GM18861 (cell line): ENCODE results near the gene MB21D2.

Experiments used
- ATAC-seq: cut with Tn5 transposase; IDR thresholded peaks from one replicate; pipeline ENCODE4 v1.9.1; 2021; ENCODE audit not compliant: unreplicated experiment

The MB21D2 gene

DNA sequence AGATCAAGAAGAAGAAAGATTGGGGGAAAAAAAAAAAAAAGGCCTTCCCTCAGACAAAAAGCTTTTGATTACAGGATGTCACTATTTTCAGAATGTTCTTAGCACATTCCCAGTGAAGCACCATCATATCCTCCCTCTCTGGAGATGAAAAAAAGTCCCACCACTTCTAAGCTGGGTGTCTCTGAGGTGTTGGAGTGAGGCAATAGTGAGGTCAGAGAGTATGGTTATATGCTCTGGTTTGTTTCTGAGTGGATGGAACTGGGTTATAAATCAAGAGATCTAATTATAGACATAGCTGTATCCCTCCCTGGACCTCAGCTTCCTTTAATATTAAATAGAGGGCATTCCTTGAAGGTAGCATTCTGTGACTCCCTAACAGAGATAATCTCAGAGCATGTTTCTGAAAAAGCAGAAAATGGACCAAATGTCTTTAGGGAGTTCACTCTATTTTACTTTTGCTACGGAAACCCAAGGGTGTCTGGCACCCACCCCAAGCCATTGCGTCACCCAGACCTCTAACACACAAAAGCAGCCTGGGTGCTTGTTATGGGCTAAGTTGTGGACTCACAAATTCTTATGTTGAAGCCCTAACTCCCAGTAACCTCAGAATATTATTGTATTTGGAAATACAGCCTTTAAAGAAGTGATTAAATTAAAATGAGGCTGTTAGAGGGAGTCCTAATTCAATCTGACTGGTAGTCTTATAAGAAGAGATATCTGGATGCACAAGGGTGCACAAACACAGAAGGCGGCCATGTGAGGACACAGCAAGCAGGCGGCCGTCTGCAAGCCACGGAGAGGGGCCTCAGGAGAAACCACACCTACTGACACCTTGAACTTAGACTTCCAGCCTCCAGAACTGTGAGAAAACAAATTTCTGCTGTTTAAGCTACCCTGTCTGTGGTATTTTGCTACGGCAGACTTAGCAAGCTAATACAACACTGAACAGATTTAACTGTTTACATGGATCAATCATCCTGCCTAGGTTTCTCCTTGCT lies 81.5 kb downstream of the MB21D2 start:
- no peak for ATAC-seq

DNA sequence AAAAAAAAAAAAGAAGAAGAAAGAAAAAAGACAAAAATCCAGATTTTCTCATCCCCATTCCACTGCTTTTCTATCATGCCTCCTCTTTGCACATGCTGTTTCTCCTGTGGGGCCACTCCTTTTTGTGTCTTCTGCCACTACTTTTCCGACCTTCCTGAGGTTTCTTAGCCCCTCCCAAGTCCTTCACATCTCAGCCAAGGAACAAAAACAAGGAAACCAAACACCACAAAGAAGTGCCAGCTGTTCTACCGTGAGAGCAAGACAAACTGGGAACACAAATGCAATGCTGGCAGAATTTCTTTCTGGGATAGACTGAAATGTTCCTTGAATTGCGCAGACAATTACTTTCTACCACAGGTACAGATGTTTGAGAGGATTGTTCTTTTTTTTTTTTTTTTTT lies 83.2 kb downstream of the MB21D2 start:
- ATAC-seq, result no peak

DNA sequence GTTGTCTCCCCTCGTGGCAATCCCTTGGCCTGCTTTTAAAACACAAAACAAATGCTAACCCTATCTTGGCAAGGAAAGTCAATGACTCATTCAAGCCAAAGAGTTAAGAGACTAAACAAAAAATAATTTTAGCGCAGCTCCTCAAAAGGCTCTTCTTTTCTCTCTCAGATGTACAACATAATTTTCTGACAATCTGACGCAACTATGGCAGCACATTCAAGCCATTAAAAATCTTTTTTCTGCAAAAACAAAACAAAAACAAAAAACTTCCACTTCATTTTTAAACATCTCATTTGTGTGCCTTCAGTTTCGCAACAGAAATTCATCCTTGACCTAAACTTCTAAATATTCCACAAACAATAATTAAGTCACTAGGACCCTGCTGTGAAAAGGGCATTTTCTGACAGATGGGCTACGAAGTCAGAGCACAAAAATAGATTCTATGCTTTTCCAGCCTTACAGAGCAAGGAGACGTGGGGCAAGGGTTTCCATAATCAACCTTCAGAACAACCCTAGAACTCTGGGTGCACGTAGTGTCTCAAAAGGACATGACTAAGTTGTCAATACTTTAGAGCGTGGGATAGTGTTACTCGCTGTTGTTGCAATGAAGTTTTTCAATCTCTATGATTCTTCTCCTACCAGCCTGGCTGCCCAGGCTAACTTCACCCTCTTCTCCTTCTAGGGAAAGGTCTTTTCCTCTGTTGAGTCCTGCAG lies 84.3 kb downstream of the MB21D2 start:
- ATAC-seq, result no peak

DNA sequence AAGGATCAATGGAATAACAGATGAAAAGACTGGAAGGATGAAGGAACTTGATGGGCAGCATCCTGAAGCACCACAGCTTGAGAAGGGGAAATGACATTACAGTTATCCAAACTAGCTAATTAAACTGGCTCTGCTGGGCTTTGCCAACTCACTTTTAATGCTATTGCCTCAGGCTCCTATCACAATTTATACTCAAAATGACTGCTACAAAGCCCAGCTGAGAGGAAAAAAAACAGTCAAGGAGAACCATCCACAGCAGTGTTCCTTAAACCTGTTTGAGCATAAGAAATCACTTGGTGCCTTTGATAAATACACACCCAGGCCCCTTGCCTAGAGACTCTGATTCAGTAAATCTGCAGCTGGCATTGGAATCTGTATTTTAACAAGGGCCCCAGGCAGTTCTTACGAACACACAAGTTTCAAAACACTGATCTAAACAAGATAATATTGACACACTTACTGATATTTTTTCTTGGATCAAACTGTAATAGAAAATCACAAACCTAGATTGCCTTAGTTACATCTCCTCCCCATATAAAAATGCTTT lies 85.8 kb downstream of the MB21D2 start:
- ATAC-seq, result no peak

DNA sequence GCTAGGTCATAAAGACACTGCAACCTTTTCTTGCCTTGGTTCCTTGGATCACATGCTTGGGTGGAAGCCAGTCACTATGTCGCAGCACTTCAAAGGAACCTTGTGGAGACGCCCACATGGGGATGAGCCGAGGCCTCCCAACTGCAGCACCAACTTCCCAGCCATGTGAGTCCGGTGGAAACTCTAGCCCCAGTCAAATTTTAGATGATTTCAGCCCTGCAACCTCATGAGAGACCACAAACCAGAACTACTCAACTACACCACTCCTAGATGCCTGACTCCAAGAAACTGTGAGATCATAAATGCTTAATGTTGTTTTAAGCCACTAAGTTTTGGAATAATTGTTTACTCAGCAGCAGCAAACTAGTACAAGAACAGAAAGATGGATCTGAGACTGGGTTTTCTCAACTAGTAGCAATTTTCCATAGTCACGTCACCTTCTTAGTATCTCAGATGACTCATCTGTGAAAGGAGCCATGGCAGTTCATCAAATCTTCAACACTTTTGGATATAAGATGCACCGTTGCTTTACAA lies 86.5 kb downstream of the MB21D2 start:
- ATAC-seq, result peak; percentile 37

DNA sequence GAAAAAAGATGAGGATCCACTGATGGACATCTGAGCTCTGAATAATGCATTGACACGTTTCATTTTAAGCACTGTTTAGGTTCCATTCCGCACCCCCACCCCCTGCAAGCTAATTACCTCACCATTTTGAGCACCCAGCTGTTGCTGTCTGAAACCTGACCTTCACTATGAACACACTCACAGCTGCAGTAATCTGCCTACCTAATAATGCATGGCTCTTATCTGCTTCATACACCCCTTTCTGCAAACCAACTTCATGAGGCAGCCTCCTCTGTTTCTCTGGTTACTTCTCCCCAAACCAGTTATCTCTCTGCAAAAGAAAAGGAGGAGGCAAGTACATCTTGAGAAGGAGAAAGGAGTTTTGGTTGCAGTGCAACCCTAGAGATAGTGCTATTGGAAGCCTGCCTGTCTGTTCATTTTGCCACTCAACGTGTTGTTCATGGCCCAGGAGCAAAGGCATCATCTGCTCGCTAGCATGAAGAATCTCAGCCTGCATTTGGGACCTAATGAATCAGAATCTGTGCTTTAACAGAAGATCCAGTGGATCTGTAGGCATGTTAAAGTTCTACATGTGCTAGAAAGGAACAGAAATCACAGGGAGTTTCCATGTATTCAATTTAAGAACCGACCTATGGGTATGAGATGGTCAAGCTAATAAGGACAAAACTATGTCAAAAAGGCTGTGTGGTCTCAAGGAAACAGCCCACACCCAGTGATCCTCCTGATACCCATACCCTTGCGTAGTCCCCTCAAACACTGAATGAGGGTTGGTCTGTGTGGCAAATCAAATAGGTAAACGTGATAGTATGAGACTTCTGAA lies 87.2 kb downstream of the MB21D2 start:
- ATAC-seq, result peak; percentile 44

DNA sequence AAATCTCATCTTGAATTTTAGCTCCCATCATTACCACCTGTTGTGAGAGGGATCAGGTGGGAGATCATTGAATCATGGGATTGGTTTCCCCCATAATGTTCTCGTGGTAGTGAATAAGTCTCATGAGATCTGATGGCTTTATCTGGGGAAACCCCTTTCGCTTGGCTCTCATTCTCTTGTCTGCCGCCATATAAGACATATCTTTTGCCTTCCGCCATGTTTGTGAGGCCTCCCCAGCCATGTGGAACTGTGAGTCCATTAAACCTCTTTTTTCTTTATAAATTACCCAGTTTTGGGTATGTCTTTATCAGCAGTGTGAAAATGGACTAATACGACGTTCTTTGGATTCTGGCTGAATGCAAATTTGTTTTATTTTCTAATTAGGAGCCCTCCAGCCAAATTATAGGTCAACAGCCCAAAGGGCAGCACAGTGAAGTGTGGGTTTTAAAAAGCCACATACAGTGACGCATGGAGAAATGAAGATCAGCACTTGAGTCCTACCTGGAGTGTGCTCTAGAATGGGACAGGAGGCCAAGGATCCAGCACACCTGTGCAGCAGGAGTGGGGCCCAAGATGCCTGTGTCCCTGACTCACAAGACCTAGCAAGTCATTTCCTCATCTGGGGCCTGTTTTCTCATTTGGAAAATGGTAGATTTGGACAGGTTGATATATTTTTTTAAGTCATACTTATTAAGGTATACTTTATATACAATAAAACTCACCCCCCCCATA lies 89.6 kb downstream of the MB21D2 start:
- ATAC-seq, result no peak

DNA sequence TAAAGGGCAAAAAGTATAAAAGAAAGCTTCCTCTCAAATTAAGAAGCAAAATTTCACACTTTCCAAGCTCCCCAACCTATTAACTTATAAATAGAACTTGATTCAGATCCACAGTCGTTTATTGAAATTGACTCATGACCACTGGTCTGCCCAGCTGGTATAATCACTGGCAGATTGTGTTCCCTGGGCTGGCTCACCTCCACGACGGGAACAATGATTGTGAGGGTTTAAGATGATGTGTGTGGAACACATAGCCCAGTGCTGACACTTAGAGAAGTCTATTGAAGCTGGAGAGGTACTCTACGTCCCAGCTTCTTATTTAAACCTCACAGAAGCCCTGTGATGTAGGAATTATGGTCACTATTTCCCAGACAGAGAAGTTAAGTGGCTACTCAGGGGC lies 90.4 kb downstream of the MB21D2 start:
- no peak for ATAC-seq

DNA sequence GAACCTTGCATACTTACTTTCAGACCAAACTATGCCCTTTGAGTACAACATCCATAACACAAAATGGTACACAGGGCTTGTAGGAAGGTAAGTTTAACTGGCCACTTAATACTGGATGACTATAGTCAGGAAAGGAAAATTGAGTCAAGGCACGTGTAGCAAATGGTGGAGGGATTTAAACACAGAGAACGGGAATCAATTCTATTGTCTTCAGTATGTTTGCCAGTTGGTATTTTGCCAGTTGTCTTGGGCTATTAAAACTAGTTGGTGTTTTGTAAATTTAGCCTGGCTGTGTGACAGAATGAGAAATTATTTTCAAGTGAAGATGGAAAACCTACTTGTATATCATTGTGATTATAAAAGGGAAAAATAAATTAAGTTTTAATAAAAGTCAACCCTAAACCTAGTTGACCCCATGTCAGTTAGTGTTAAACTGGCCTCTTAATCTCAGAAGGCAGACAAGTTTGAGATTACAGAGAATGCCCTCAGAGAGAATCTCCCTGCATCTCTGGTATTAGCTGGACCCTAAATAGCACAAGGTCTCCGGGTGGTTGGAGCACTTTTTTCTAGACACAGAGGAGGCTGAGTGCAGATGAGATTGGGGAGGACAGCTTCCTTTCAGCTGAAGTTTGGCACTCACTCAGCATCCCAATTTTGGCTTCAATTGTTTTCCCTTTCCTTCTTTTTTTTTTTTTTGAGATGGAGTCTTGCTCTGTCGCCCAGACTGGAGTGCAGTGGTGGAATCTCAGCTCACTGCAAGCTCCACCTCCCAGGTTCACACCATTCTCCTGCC lies 91.2 kb downstream of the MB21D2 start:
- no peak for ATAC-seq

DNA sequence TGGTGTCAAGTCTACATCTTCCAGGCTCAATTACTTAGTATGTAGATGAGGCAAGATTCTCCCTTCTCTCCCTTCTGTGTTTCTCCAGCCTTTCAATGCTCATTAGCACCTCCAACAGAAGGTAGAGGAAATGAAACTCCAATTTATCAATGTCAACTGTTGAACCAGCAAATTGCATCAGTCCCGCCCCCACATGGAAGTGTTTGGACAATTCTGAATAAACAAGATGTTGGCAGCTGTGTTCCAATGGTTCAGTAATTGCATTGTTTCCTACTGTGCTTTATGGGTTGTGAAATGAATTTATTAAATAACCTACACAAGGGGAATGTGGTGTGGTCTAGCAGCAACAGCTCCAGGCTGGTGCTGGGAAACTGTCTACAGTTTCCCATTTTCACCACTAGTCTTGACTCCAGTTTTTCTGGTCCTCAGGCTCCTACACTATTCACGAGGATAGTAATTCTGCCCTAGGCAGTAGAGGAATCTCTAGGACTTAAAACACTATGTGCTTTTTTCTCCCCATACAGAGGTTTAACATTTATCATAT lies 91.9 kb downstream of the MB21D2 start:
- ATAC-seq, result peak; percentile 59

DNA sequence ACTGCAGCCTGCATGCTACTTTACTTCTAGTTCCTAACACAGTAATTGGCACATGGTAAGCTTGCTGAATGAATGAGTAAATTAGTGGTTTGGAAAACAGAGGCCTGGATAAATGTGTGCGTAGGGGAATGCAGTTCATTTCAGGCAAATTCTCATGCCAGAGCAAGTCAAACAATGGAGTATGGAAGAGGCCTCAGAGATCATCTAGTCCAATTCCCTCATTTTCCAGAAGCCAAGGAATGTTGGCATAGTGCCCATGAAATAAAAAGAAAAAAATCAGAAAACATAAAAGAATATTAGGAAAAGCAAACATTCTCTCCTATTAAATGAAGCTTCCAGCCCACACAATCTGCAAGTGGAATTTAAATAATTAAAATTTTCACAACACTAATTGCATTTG lies 92.4 kb downstream of the MB21D2 start:
- no peak for ATAC-seq

DNA sequence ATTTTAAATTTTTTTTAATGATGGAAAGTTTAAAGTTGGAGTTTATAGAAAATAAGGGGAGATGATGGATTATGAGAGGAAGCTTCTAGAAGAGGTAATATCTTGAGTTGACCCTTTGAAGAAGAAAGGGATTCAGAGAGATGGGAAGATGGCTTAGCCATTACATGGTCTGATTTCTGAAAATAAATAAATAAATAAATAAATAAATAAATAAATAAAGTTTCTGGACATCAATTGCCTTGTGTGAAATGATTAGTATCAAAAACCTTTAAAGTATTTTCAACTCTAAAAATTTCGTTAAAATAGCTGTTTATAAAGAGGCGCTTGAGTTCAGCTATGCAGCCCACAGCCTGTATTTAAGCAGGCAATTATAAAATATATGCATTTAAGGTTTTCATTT lies 93.3 kb downstream of the MB21D2 start:
- no peak for ATAC-seq

DNA sequence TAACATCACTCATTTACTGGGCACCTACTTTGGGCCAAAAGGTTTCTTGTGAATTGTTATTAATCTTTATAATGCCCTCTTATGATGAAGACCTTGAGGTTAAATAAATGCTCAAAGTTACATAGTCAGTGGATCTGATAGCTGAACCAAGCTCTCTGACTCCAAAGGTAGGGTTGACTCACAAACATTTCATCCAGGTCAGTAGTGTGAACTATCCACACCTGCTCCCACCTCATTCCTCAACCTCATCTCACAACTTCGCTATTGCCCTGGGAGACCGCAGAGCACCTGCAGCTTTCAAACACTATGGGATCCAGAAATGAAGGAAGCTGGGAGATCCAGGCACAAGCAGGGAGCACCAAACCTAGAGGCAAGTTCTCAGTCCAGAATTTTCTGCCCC lies 96.5 kb downstream of the MB21D2 start:
- ATAC-seq, result no peak

DNA sequence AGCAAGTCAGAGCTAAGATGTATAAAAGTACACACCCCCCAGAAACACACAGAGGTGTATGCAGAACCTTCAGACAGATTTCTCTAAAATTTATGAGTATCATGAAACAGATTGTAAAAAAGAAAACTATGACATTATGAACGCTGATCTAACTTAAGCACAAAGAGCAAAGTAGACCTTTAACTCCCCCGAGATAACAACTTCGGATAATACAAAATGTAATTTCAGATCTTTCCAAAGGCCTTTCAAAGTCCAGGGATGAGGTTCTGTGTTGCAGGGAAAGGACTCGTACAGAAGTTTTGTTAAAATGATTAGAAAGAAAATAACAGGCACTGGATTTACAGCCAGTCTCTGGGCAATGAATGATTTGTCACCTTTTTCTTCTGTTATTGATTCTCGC lies 97.5 kb downstream of the MB21D2 start:
- no peak for ATAC-seq

DNA sequence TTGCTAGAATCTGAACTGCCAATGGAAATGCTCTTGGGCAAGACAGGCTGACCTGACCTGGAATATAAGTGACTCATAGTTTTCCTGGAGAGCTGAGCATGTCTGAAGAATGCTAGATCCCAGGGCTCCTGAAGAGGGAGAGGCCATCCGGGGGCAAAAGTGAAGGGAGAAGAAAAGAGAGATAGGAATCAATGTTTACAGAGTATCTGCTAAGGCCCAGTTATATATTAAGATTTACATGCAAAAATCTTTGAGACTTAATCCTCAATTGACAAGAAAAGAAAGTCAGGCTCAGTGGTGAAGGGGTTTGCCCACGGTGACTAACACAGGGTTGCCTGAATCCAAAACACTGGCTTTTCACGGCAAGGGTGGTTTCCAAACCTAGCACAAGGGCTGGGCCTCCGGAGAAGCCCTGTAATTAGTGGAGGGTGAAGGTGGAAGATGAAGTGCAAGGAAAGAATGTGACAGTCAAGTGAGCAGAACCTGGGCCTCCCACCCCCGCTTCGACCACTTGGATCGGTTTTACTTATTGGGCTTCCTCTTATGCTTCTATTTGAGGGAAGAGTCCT lies 98.6 kb downstream of the MB21D2 start:
- ATAC-seq, result peak; percentile 41

DNA sequence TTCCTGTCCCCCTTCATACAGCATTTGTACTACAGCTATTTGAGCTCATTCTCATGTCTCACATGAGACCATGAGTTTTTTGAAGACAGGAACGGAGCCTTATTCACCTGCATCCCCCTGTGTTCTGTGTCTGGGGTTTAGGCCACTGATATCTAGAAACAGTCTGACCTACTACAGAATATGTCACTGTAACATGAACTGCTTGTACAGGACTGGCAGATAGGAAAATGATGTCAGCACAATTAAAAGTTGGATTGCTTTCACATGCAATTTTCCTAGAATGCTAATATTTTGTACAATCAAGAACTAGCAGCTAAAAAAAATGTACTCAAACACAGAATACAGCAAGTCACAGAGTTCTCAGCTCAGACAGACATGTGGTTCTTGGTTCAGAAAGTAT lies 99.5 kb downstream of the MB21D2 start:
- ATAC-seq, result no peak

DNA sequence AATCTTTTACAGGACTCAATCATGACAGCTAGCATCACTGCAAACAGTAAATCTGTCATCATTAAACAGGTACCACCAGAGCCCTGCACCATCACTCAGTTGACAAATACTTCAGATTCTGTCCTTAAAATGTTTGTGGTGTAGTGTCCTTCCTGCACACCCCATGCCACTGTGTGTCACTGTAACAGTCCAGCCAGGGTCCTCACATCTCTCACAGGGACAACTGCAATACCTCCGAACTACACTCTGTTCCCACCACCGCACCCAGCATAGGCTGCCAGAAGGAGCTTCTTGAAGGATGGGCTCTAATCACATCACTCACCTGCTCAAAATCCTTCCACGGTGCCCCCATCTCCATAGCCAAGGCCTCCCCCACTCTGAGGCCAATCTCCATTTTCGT lies 100.2 kb downstream of the MB21D2 start:
- no peak for ATAC-seq

DNA sequence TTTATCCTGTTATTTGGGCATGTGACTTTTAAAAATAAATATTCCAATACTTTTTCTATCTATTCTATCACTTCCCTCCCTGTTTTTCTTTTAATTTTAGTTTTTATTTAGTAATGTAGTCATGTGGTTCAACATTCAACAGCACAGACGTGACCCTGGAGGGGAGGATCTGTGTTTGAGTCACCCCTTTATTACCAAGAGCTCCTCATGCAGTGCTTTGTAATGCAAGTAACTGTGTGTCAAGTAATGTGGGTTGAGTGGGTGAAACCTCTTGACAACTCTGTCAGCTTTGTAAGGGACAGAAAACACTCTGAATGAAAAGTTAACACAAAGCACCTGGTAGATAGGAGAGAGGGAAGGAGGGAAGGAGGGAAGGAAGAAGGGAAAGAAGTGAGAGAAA lies 100.6 kb downstream of the MB21D2 start:
- peak; percentile 66 for ATAC-seq

DNA sequence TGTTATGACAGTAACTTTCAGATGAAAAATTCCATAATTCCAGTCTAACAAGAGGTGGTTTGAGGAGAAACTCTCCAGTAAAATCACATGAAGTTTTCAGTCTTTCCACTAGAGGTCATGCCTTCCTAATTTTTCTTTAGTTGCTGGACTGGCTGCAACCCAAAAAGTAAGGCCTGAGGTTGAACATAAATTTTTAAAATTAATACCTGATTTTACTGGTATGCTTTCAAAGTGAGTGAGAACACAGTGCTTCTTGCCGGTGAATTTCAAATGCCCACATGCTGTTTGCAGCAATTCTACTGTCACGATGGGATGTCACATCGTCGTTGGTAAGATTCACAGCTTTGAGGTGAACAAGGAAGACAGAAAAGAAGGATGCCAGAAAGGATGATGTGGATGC lies 101.3 kb downstream of the MB21D2 start:
- ATAC-seq, result no peak
